Endothelial cell of umbilical vein (primary cell): ENCODE data around the gene KIF20B. TPM values are rescaled to one million over a fixed set of nuclear protein-coding genes. Genes with fewer than 3 reads are reported as not detected.

Source experiments
- BruUV-seq: library from RNA; stranded (reverse); fragments of 400-500 nt; replicated peaks from 2 replicates; lab custom pipeline; 2021; lab: Mats Ljungman, UMichigan
- CTCF ChIA-PET: fragments of 300-600, 350-600 bp; sonication (Branson Sonifier 250); formaldehyde crosslinking; loops from one replicate; lab custom pipeline; 2021; ENCODE audit warnings: antibody characterized with exemption, inconsistent platforms; lab: Charles Lee
- POLR2A ChIA-PET: fragments of 300-600, 350-600 bp; sonication (Branson Sonifier 250); formaldehyde crosslinking; loops from one replicate; lab custom pipeline; 2021; ENCODE audit warnings: antibody characterized with exemption, inconsistent platforms; lab: Charles Lee
- DNase-seq: peaks from one replicate; pipeline ENCODE4 v3.0.0-alpha.2; 2011; ENCODE audit warnings: low read depth, low spot score
- FAIRE-seq: peaks from 2 replicates; lab custom pipeline; 2011; peaks lifted over from hg19 to GRCh38; lab: Jason Lieb, UNC
- H2AFZ ChIP-seq: 2 replicates; pipeline ENCODE4 v1.6.0; 2012; ENCODE audit warnings: low read depth, low read length, control low read depth, inconsistent platforms
- H3K27ac ChIP-seq: 2 replicates; pipeline ENCODE4 v1.5.1; 2011; ENCODE audit warnings: low read depth, mild to moderate bottlenecking, control low read depth, low read length, moderate library complexity; ENCODE audit not compliant: insufficient read depth
- H3K27me3 ChIP-seq, 2 experiments: 2 replicates each; pipeline versions ENCODE4 v1.6.0 to v1.6.1; 2011; ENCODE audit warnings: low read length in 2 of 2, mixed read lengths in 1 of 2; ENCODE audit not compliant: control insufficient read depth in 2 of 2, insufficient read depth in 2 of 2
- H3K36me3 ChIP-seq, 2 experiments: 2 replicates in 1 of 2; 3 replicates in 1 of 2; pipeline ENCODE4 v1.5.1; 2011; ENCODE audit warnings: low read length in 2 of 2, mild to moderate bottlenecking in 1 of 2, moderate library complexity in 1 of 2; ENCODE audit not compliant: control insufficient read depth in 2 of 2, insufficient read depth in 2 of 2; ENCODE audit errors: extremely low read depth in 1 of 2
- H3K4me1 ChIP-seq: 3 replicates; pipeline ENCODE4 v1.5.1; 2011; ENCODE audit warnings: mild to moderate bottlenecking, low read length; ENCODE audit not compliant: control insufficient read depth, insufficient read depth; ENCODE audit errors: extremely low read depth
- H3K4me2 ChIP-seq: 2 replicates; pipeline ENCODE4 v1.6.1; 2011; ENCODE audit warnings: low read length, control low read depth, mixed read lengths; ENCODE audit not compliant: insufficient read depth
- H3K4me3 ChIP-seq, 3 experiments: fragments of 200-600 bp in 1 of 3; sonication (generic), shearing (Covaris generic) in 1 of 3; replicated peaks in 1 of 3; 2 replicates each; pipeline ENCODE4 v1.5.1; 2011 to 2016; ENCODE audit warnings: control low read depth in 3 of 3, low read length in 3 of 3, mild to moderate bottlenecking in 2 of 3, inconsistent platforms in 1 of 3, low read depth in 1 of 3, moderate library complexity in 1 of 3; ENCODE audit not compliant: insufficient read depth in 1 of 3
- H3K79me2 ChIP-seq: 2 replicates; pipeline ENCODE4 v1.6.0; 2012; ENCODE audit warnings: low read length, inconsistent platforms; ENCODE audit not compliant: control insufficient read depth, insufficient read depth
- H3K9ac ChIP-seq: replicated peaks from 2 replicates; pipeline ENCODE3; 2011; ENCODE audit warnings: low read length, control low read depth; ENCODE audit not compliant: insufficient read depth; ENCODE audit errors: extremely low read depth
- H3K9me1 ChIP-seq: replicated peaks from 3 replicates; pipeline ENCODE4 v1.6.0; 2011; ENCODE audit warnings: mild to moderate bottlenecking, low read length; ENCODE audit not compliant: control insufficient read depth, insufficient read depth; ENCODE audit errors: extremely low read depth
- H3K9me3 ChIP-seq: replicated peaks from 2 replicates; pipeline ENCODE4 v1.5.1; 2012; ENCODE audit warnings: low read length, inconsistent platforms; ENCODE audit not compliant: control insufficient read depth, insufficient read depth
- H4K20me1 ChIP-seq: replicated peaks from 2 replicates; pipeline ENCODE3; 2011; ENCODE audit warnings: mild to moderate bottlenecking, low read length; ENCODE audit not compliant: control insufficient read depth, insufficient read depth; ENCODE audit errors: extremely low read depth
- CTCF ChIP-seq, 2 donors: IDR thresholded peaks; 1 replicate in 1 of 2; 2 replicates in 1 of 2; pipeline ENCODE4 v1.5.1; 2011; ENCODE audit warnings: low read length in 2 of 2, mild to moderate bottlenecking in 2 of 2, moderate library complexity in 2 of 2, control low read depth in 1 of 2, inconsistent platforms in 1 of 2, low read depth in 1 of 2; ENCODE audit not compliant: insufficient read depth in 1 of 2; ENCODE audit errors: extremely low read depth in 1 of 2
- EZH2 ChIP-seq: IDR thresholded peaks from 2 replicates; pipeline ENCODE4 v1.6.1; 2012; ENCODE audit warnings: borderline replicate concordance, low read depth, mild to moderate bottlenecking, moderate library complexity, low read length, inconsistent platforms; ENCODE audit not compliant: severe bottlenecking
- FOS ChIP-seq: IDR thresholded peaks from 2 replicates; pipeline ENCODE4 v1.6.1; 2011; ENCODE audit warnings: mild to moderate bottlenecking, low read length, moderate library complexity, borderline replicate concordance; ENCODE audit not compliant: insufficient read depth
- GATA2 ChIP-seq: IDR thresholded peaks from 2 replicates; pipeline ENCODE4 v1.7.0; 2011; ENCODE audit warnings: low read depth, mild to moderate bottlenecking, moderate library complexity, mixed read lengths, low read length; ENCODE audit not compliant: insufficient read length, insufficient read depth
- JUN ChIP-seq: IDR thresholded peaks from 2 replicates; pipeline ENCODE4 v1.6.1; 2011; ENCODE audit warnings: borderline replicate concordance, low read depth; ENCODE audit not compliant: insufficient read length, insufficient read depth
- MYC ChIP-seq: IDR thresholded peaks from one replicate; pipeline ENCODE4 v1.6.1; 2011; ENCODE audit warnings: mild to moderate bottlenecking, low read depth, low read length
- POLR2A ChIP-seq: IDR thresholded peaks from 2 replicates; pipeline ENCODE4 v1.6.1; 2012; ENCODE audit warnings: low read depth, mild to moderate bottlenecking, control low read depth, low read length
- POLR2AphosphoS5 ChIP-seq: IDR thresholded peaks from 2 replicates; pipeline ENCODE4 v1.6.1; 2012; ENCODE audit warnings: low read depth, mild to moderate bottlenecking, control low read depth, low read length, moderate library complexity; ENCODE audit not compliant: insufficient read depth
- dilution Hi-C: fragments of 300-500 bp; cut with MboI; formaldehyde crosslinking; loops from one replicate; pipeline ENCODE4 v1.15.0; 2019; ENCODE audit warnings: low sequenced_read_pairs; ENCODE audit not compliant: extremely low pct_ligation_motif_present
- intact Hi-C: fragments of 100-400 bp; cut with micrococcal nuclease; formaldehyde crosslinking; loops from one replicate; pipeline ENCODE4 v1.10.0; 2022
- polyA plus RNA-seq, 4 experiments: library from polyadenylated mRNA; depleted of rRNA in 3 of 4; stranded (reverse) in 3 of 4; unstranded in 1 of 4; fragments of >200 nt; gene quantifications; 2 replicates each; pipeline versions ENCODE4 v1.2.1 to v1.2.3, GENCODE V29; 2011 to 2012; ENCODE audit warnings: missing spikeins in 1 of 4
- total RNA-seq: library from RNA; stranded (reverse); gene quantifications from 2 replicates; pipeline ENCODE4 v1.2.3, GENCODE V29; 2021
- TF ChIP-seq, protein P1 (sequence below): IDR thresholded peaks from 2 replicates; pipeline ENCODE4 v1.6.1; 2011; ENCODE audit not compliant: insufficient read depth, insufficient read length

KIF20B gene
- total and polyA plus RNA-seq, 2 donors (not counting 3 experiments of a cell fraction or from before 2014, with no cell fraction given) = 2.6 to 39.7 TPM

DNA sequence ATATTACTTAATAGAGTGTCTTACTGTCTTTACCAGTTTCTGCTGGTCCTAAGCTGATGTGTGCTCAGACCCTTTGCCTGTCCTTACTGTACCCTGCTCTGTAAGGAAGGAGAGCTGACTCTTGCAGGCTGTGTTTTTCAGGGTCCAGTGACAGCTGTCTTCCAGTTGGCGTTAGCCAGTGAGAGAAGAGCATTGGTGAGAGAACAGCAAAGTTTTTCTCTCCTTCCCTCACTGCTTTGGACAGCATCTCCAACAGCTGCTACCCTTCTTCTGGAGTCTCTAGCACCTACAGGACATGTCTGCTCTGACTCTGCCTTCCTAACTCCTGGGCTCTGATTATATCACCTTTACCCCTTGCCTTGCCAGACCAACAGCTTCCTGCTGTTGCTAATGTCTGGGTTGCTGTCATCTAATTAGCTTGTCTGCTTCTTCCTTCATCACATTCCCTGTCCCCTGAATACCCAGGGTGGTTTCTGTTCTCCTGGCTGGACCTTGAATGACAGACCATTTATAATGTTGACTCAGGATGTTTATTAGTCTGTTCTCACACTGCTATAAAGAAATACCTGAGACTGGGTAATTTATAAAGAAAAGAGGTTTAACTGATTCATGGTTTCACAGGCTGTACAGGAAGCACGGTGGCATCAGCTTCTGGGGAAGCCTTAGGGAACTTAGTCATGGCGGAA lies 32.9 kb upstream of the KIF20B start:
- dilution Hi-C loops (no loop called here), intact Hi-C loops (no loop called here)
- FAIRE-seq = no peak
- Histone ChIP-seq H3K4me3 (no peak overlapping the region), H3K36me3 (no peaks in the 10 kb centered on the region), H3K27ac (no peak overlapping the region), H3K27me3 (peaks cover 3 to 12% of the 10 kb centered on the region in 2 experiments), H3K9me1 (no peaks in the 10 kb centered on the region), H3K9ac (no peak overlapping the region), H2AFZ (no peak overlapping the region), H3K4me1 (no peaks in the 10 kb centered on the region), H3K79me2 (no peaks in the 10 kb centered on the region), H3K9me3 (no peaks in the 10 kb centered on the region), H3K4me2 (no peak overlapping the region), H4K20me1 (no peaks in the 10 kb centered on the region)
- DNase-seq = no peak
- ChIA-PET POLR2A (no interaction called here), CTCF (no interaction called here)
- BruUV-seq = no TSS peak
- TF ChIP-seq CTCF (IDR thresholded peaks at IDR 0.05; ENCODE audit: extremely low read depth in 1 of 2, insufficient read depth in 1 of 2, low read depth in 1 of 2, low read length in 2 of 2) (no peak), EZH2 (no peak), GATA2 (no peak), JUN (no peak), POLR2A (no peak), POLR2AphosphoS5 (no peak), MYC (no peak), FOS (no peak)
- TF ChIP-seq, protein P1, sequence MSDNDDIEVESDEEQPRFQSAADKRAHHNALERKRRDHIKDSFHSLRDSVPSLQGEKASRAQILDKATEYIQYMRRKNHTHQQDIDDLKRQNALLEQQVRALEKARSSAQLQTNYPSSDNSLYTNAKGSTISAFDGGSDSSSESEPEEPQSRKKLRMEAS = no peak
